Measurements from ENCODE around the gene ARL3.

ARL3 gene

GRCh38 chr10:102654969-102655368 is 59.2 kb downstream of the ARL3 start:
- TF ChIP-seq, protein P1, sequence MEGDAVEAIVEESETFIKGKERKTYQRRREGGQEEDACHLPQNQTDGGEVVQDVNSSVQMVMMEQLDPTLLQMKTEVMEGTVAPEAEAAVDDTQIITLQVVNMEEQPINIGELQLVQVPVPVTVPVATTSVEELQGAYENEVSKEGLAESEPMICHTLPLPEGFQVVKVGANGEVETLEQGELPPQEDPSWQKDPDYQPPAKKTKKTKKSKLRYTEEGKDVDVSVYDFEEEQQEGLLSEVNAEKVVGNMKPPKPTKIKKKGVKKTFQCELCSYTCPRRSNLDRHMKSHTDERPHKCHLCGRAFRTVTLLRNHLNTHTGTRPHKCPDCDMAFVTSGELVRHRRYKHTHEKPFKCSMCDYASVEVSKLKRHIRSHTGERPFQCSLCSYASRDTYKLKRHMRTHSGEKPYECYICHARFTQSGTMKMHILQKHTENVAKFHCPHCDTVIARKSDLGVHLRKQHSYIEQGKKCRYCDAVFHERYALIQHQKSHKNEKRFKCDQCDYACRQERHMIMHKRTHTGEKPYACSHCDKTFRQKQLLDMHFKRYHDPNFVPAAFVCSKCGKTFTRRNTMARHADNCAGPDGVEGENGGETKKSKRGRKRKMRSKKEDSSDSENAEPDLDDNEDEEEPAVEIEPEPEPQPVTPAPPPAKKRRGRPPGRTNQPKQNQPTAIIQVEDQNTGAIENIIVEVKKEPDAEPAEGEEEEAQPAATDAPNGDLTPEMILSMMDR (IDR thresholded peaks at IDR 0.05; ENCODE audit: insufficient read depth, missing control alignments) = no peak
- no peak for FAIRE-seq
- DNase-seq (ENCODE audit: insufficient read length, low spot score) = no peak

GRCh38 chr10:102654566-102654965 is 59.6 kb downstream of the ARL3 start:
- no peak for DNase-seq (ENCODE audit: insufficient read length, low spot score)
- no peak for FAIRE-seq
- TF ChIP-seq, protein P1 (IDR thresholded peaks at IDR 0.05; ENCODE audit: insufficient read depth, missing control alignments) = no peak

GRCh38 chr10:102653060-102653459 is 61.1 kb downstream of the ARL3 start:
- TF ChIP-seq, protein P1 (IDR thresholded peaks at IDR 0.05; ENCODE audit: insufficient read depth, missing control alignments) = no peak
- DNase-seq (ENCODE audit: insufficient read length, low spot score) (no peak), FAIRE-seq (no peak)

DNA sequence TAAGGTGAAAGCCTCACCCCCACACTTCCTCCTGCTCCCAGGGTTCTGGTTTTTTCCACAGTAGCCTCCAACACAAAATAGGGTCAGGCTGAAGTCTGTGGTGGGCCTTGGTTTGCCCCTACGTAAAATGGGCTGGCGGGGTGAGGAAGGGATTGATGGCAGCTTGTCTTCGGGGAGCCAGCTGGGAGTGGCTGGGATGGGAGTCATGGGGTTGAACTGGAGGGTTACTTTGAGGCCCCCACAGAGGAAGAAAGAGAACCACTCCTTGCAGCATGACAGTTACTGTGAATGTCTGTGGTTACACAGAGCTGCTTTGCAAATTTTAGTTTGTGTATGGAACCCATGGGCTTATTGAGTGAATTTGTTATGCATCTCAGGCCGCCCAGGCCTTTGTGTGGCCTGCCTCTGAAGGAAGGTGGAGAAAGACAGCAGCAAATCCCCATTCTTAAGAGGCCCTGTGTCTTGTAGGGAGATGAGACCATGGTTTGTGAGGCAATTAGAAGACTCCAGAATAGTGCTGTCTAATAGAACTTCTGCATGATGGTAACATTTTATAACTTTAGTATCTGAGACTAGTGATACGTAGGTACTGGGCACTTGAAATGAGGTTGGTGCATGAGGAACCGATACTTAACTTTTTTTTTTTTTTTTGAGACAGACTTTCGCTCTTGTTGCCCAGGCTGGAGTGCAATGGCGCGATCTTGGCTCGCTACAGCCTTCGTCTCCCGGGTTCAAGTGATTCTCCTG is 61.9 kb downstream of the ARL3 start:
- DNase-seq (ENCODE audit: insufficient read length, low spot score) = no peak
- no peak for FAIRE-seq

GRCh38 chr10:102651455-102652169 is 62.6 kb downstream of the ARL3 start:
- FAIRE-seq = no peak
- DNase-seq (ENCODE audit: insufficient read length, low spot score) = no peak
- TF ChIP-seq, protein P1 (IDR thresholded peaks at IDR 0.05; ENCODE audit: insufficient read depth, missing control alignments) = no peak

More for the DNA sequence above, 61.9 kb downstream of the ARL3 start:
- TF ChIP-seq, protein P1 (IDR thresholded peaks at IDR 0.05; ENCODE audit: insufficient read depth, missing control alignments) = no peak

GRCh38 chr10:102650655-102651454 is 63.3 kb downstream of the ARL3 start:
- DNase-seq (ENCODE audit: insufficient read length, low spot score) (no peak), FAIRE-seq (no peak)
- TF ChIP-seq, protein P1 (IDR thresholded peaks at IDR 0.05; ENCODE audit: insufficient read depth, missing control alignments) = no peak
